Right atrium auricular region (tissue), 2 donors: Measurements from ENCODE around the gene CEPT1. TPM values are rescaled to one million over a fixed set of nuclear protein-coding genes. Genes with fewer than 3 reads are reported as not detected.
A peak's percentile ranks its signal among the peaks of the same experiment; 100 is the strongest.
"Not testable (repeated sequence)": the region's sequence is repeated elsewhere in the genome, so short reads cannot be mapped to it uniquely, and the experiment has no call there.

Source experiments
- DNase-seq: peaks from one replicate; pipeline ENCODE4 v3.0.0-alpha.2; 2019; ENCODE audit warnings: low spot score
- H3K27ac ChIP-seq, 2 donors: fragments of 200-600 bp; sonication (generic); 1 replicate in 1 of 2; 2 replicates in 1 of 2; pipeline ENCODE4 v1.5.1; 2016 to 2019
- H3K27me3 ChIP-seq, 2 donors: fragments of 200-600 bp; sonication (generic); one replicate each; pipeline versions ENCODE4 v1.5.1 to v1.6.0; 2017 to 2019
- H3K36me3 ChIP-seq: fragments of 200-600 bp; sonication (generic); one replicate; pipeline ENCODE4 v1.5.1; 2016
- H3K4me1 ChIP-seq, 2 donors: fragments of 200-600 bp; sonication (generic); one replicate each; pipeline versions ENCODE4 v1.5.1 to v1.6.0; 2017 to 2019
- H3K4me3 ChIP-seq, 2 donors: fragments of 200-600 bp; sonication (generic); 1 replicate in 1 of 2; 2 replicates in 1 of 2; pipeline ENCODE4 v1.5.1; 2017 to 2019; ENCODE audit warnings: mild to moderate bottlenecking in 1 of 2, moderate library complexity in 1 of 2
- H3K9me3 ChIP-seq, 2 donors: fragments of 200-600 bp; sonication (generic); one replicate each; pipeline ENCODE4 v1.5.1; 2019
- total RNA-seq, 2 donors: library from RNA; depleted of rRNA; stranded (reverse); fragments of >200 nt; gene quantifications; one replicate each; pipeline ENCODE4 v1.1.0, GENCODE V29; 2016
- TF ChIP-seq, protein P1 (sequence below), 2 donors: fragments of 200-600 bp; sonication (generic); IDR thresholded peaks; one replicate each; pipeline ENCODE4 v1.5.1; 2019; ENCODE audit warnings: antibody characterized with exemption in 2 of 2

Gene CEPT1
- 10 to 100 TPM; 11.6 to 14.0 TPM for total RNA-seq

DNA sequence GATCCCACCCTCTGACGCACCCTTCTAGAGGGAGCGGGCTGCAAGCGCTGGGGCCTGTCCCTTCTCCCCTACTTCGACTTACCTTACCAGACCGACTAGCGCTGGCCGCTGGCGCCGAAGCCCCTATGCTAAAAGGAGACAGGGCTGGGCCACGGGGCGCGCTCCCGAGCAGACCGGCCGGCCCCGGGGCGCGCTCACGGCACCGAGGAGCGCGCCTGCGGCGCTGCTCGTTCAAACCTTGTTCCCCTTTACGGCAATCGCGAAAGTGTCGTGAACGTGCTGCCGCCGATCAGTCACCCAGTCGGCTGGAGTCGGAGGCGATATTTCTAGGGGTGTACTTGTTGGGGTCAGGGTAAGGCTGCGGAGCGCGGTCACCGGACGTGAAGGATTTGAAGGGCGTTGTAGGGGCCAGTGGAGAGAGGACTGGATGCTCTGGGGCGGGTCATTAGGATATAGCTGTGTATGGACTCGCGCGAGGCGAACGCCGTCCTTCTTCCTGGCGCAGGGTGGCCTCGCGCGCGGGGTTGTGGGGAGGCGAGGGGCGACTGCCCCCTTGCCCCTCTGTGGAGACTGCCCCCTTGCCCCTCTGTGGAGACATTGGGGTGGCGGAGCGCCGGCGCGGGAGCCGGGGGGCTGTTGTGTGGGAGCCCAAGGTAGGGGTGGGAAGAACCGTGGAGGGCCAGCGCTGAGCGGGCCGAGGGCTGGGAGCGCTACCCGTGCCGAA is at the start of gene CEPT1, which contains the start of gene DRAM2:
Gene CEPT1, plus strand, starts transcription at position 268 of the 724 bp plus-strand sequence. CDS start 7,492 bp downstream, outside the sequence.
Gene DRAM2, minus strand, starts transcription at position 138 of the 724 bp plus-strand sequence. CDS start 8,539 bp downstream, outside the sequence.
- H3K27ac ChIP-seq, result peak within 1 kb of the TSS; percentile 95 to 96
- peak within 1 kb of the TSS; percentile 97 for H3K4me3 ChIP-seq
- peak; percentile 90 for DNase-seq
- no peaks in the 10 kb centered on the region for H3K27me3 ChIP-seq
- no peaks in the 10 kb centered on the region for H3K9me3 ChIP-seq
- peaks cover 9% of the 10 kb centered on the region for H3K36me3 ChIP-seq
- TF ChIP-seq, protein P1, sequence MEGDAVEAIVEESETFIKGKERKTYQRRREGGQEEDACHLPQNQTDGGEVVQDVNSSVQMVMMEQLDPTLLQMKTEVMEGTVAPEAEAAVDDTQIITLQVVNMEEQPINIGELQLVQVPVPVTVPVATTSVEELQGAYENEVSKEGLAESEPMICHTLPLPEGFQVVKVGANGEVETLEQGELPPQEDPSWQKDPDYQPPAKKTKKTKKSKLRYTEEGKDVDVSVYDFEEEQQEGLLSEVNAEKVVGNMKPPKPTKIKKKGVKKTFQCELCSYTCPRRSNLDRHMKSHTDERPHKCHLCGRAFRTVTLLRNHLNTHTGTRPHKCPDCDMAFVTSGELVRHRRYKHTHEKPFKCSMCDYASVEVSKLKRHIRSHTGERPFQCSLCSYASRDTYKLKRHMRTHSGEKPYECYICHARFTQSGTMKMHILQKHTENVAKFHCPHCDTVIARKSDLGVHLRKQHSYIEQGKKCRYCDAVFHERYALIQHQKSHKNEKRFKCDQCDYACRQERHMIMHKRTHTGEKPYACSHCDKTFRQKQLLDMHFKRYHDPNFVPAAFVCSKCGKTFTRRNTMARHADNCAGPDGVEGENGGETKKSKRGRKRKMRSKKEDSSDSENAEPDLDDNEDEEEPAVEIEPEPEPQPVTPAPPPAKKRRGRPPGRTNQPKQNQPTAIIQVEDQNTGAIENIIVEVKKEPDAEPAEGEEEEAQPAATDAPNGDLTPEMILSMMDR (IDR thresholded peaks at IDR 0.05), result peak in 1 of 2 donors; percentile 9
- H3K4me1 ChIP-seq, result peaks cover 0 to 35% of the 10 kb centered on the region in 2 donors

GRCh38 chr1:111095421-111095820 is 44.6 kb upstream of the CEPT1 start:
- not testable (repeated sequence) for H3K9me3 ChIP-seq, H3K27me3 ChIP-seq, DNase-seq, H3K27ac ChIP-seq, H3K36me3 ChIP-seq, H3K4me1 ChIP-seq, H3K4me3 ChIP-seq

DNA sequence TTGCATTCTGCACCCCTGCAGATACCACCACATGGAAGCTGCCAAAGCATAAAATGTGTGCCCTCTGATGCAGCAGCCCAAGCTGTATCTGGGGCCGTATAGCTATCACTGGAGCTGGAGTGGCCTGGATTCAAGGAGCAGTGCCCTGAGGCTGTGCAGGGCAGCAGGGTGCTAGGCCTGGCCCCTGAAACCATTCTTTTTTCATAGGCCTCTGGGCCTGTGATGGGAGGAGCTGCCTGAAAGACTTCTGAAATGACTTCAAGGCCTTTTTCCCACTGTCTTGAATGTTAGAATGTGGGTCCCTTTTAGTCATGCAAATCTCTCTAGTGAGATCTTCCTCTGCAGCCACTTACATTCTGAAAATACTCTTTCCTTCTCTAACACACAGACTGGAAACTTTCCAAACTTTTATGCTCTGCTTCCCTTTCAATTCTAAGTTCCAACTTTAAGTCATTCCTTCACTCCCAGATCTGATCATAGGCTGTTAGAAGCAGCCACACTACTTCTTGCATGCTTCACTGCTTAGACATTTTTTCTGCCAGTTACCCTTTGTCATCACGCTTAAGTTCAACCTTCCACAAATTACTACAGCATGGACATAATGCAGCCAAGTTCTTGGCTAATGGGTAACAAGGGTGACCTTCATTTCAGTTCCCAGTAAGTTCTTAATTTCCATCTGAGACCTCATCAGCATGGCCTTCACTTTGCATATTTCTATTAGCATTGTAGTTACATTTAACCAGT is 42.5 kb upstream of the CEPT1 start:
- DNase-seq, result no peak
- Histone ChIP-seq H3K36me3 (no peaks in the 10 kb centered on the region), H3K27ac (no peak overlapping the region), H3K4me3 (no peak overlapping the region), H3K4me1 (no peaks in the 10 kb centered on the region), H3K9me3 (peaks cover 0 to 7% of the 10 kb centered on the region in 2 donors), H3K27me3 (no peaks in the 10 kb centered on the region)
- TF ChIP-seq, protein P1 (IDR thresholded peaks at IDR 0.05), result no peak

DNA sequence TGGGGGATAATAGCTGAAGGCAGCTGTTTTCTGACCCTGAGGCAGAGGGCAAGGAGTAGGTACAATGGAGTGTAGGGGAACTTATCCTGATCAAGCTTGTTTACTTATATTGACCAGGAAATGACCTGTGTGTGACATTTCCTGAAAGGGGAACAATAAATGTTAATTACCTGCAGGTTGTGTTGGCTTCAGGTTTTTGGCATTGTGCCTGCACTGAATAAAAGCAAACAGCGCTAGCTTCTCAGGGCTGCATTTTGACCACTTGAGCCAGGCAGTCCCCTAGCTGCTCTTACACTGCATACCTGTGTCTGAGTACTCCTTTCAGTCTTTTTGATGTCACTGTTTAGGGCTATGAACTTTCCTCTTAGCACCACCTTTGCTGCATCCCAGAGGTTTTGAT is 40.7 kb upstream of the CEPT1 start:
- H3K4me3 ChIP-seq, result no peak overlapping the region
- H3K27ac ChIP-seq, result no peak overlapping the region
- H3K9me3 ChIP-seq, result peaks cover 0 to 2% of the 10 kb centered on the region in 2 donors
- no peaks in the 10 kb centered on the region for H3K27me3 ChIP-seq
- H3K4me1 ChIP-seq, result no peaks in the 10 kb centered on the region
- no peak for DNase-seq
- no peaks in the 10 kb centered on the region for H3K36me3 ChIP-seq
- TF ChIP-seq, protein P1 (IDR thresholded peaks at IDR 0.05), result no peak

DNA sequence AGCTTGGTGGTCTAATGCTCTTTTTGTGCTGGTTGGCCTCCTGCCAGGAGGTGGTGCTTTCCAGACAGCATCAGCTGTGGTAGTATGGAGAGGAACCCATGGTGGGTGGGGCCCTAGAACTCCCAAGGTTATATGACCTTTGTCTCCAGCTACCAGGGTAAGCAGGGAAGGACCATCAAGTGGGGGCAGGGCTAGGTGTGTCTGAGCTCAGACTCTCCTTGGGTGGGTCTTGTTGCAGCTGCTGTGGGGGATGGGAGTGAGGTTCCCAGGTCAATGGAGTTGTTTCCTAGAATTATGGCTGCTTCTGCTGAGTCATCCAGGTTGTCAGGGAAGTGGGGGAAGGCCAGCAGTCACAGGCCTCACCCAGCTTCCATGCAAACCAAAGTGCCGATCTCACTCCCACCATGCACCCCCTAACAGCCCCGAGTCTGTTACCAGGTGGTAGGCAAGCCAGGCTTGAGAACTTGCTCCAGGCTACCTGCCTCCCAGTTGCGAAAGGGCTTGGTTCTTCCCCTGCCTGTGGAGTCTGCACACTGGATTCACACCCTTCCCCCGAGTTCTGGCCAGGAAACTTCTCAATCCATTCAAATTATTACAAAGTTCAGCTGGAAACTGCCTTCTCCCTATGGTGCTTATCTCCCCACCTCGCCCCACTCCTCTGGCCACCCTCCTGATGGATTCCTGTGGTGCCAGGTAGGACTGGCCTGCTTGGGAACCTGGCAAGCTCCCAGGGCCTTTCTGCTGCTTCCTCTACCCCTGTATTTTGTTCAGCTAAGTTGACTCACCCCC is 38.0 kb upstream of the CEPT1 start:
- TF ChIP-seq, protein P1 (IDR thresholded peaks at IDR 0.05), result no peak
- DNase-seq, result no peak
- Histone ChIP-seq H3K27ac (no peak overlapping the region), H3K4me3 (no peak overlapping the region), H3K36me3 (no peaks in the 10 kb centered on the region), H3K27me3 (no peaks in the 10 kb centered on the region), H3K9me3 (no peaks in the 10 kb centered on the region), H3K4me1 (no peaks in the 10 kb centered on the region)
